ENCODE results near the gene EXT2. TPM values are rescaled to one million over a fixed set of nuclear protein-coding genes. Genes with fewer than 3 reads are reported as not detected.

The EXT2 gene
- total RNA-seq, 1 donor from 2014 or later, result 140 TPM

DNA sequence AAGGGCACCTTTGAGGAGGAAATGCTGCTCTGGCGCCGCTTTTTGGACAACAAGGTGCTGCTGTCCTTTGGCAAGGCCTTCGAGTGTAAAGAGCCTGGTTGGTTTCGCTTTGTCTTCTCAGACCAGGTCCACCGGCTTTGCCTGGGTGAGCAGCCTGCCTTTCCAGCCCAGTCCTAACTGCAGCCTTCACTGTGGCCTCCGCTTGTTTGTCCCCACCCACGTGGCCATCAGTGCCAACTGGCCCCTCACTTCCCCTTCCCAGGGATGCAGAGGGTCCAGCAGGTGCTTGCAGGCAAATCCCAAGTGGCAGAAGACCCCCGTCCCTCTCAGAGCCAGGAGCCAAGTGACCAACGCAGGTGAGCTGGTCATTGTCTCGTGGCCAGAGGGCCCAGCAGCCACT is 12.0 kb upstream of the EXT2 start:
- TF ChIP-seq, protein P1, sequence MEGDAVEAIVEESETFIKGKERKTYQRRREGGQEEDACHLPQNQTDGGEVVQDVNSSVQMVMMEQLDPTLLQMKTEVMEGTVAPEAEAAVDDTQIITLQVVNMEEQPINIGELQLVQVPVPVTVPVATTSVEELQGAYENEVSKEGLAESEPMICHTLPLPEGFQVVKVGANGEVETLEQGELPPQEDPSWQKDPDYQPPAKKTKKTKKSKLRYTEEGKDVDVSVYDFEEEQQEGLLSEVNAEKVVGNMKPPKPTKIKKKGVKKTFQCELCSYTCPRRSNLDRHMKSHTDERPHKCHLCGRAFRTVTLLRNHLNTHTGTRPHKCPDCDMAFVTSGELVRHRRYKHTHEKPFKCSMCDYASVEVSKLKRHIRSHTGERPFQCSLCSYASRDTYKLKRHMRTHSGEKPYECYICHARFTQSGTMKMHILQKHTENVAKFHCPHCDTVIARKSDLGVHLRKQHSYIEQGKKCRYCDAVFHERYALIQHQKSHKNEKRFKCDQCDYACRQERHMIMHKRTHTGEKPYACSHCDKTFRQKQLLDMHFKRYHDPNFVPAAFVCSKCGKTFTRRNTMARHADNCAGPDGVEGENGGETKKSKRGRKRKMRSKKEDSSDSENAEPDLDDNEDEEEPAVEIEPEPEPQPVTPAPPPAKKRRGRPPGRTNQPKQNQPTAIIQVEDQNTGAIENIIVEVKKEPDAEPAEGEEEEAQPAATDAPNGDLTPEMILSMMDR (conservative IDR thresholded peaks at IDR 0.05; ENCODE audit: low read depth, low read length), result no peak
- DNase-seq (ENCODE audit: low read depth), result no peak
- H3K4me3 ChIP-seq (ENCODE audit: low read depth, low read length), result no peak overlapping the region

DNA sequence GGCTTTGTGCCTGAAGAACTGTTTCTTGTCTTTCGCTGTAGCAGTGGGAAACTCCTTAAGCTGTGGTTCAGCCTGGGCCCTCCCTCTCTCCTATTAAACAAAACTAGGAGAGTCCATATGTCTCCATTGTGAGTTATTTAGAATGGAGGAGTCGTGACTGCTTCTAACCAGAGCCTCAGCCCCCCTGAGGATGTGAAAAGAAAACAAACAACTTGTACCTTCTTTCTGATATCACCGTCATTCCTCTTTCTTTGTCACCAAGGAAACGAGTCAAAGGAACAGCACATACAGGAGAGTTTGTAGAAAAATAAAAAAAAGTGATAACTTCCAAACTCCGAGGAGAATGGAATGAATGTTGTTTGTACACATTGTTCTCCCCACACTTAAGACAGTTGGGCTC is 11.6 kb upstream of the EXT2 start:
- no peak for DNase-seq (ENCODE audit: low read depth)
- no peak overlapping the region for H3K4me3 ChIP-seq (ENCODE audit: low read depth, low read length)
- TF ChIP-seq, protein P1 (conservative IDR thresholded peaks at IDR 0.05; ENCODE audit: low read depth, low read length), result no peak

DNA sequence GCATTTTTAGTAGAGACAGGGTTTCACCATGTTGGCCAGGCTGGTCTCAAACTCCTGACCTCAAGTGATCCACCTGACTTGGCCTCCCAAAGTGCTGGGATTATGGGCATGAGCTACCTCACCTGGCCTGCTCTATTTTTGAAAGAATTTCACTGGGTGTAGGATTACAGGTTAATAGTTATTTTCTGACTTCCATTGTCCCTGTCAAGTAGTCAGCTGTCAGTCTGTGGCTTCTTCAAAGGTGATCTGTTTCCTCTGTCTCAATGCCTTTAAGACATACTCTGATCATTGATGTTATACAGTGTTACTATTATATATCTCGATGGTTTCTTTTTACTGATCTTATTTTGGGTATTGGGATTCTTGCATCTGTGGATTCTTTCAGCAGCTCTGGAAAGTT is 10.1 kb upstream of the EXT2 start:
- H3K4me3 ChIP-seq (ENCODE audit: low read depth, low read length), result no peak overlapping the region
- TF ChIP-seq, protein P1 (conservative IDR thresholded peaks at IDR 0.05; ENCODE audit: low read depth, low read length), result no peak
- DNase-seq (ENCODE audit: low read depth), result no peak

DNA sequence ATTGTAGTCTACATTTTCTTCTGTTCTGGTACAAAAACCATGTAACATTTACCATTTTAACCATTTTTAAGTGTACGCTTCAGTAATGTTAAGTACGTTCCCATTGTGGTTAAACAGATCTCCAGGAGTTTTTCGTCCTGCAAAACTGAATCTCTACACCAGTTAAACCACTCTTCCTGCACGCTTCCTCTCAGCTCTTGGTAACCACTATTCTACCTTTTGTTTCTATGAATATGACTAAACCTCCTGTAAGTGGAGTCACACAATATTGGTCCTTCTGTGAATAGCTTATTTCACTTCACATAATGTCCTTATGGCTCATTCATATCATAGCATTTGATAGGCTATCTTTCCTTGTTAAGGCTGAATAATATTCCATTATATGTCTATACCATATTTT is 7.1 kb upstream of the EXT2 start:
- TF ChIP-seq, protein P1 (conservative IDR thresholded peaks at IDR 0.05; ENCODE audit: low read depth, low read length), result no peak
- no peak for DNase-seq (ENCODE audit: low read depth)
- H3K4me3 ChIP-seq (ENCODE audit: low read depth, low read length), result no peak overlapping the region

DNA sequence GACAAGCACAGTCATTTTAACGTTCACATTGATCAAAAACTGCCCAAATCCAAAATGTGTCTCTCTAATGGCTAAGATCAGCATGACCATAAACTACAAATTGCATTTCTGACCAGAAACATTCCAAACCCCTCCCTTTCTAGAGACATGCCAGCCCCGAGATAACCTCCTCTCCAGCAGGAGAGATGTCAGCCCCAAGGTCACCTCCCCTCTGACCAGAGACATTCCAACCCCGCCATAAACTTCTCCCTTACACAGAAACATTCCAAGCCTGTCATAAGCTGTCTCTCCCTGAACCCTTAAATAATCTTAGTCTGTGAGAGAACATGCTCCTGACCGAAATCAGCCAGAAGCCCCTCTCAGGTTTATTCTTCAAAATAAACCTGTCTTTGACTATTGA is 6.6 kb upstream of the EXT2 start:
- H3K4me3 ChIP-seq (ENCODE audit: low read depth, low read length), result no peak overlapping the region
- TF ChIP-seq, protein P1 (conservative IDR thresholded peaks at IDR 0.05; ENCODE audit: low read depth, low read length), result no peak
- no peak for DNase-seq (ENCODE audit: low read depth)

DNA sequence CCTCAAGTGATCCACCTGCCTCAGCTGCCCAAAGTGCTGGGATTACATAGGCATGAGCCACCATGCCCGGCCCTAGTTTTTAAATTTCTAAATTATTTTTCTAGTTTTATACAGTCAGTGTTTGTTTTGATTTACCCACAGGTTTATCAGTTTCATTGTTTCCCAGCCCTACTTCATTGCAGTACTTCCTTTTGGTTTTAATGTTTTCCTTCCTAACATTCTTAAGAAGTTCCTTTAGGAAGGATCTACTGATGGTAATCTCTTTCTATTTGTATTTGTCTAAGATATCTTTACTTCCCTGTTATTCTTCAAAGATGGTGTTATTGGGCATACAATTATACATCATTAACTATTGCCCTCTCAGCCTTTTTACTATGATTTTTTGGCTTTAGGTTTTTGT is 4.9 kb upstream of the EXT2 start:
- TF ChIP-seq, protein P1 (conservative IDR thresholded peaks at IDR 0.05; ENCODE audit: low read depth, low read length), result no peak
- DNase-seq (ENCODE audit: low read depth), result no peak
- no peak overlapping the region for H3K4me3 ChIP-seq (ENCODE audit: low read depth, low read length)

DNA sequence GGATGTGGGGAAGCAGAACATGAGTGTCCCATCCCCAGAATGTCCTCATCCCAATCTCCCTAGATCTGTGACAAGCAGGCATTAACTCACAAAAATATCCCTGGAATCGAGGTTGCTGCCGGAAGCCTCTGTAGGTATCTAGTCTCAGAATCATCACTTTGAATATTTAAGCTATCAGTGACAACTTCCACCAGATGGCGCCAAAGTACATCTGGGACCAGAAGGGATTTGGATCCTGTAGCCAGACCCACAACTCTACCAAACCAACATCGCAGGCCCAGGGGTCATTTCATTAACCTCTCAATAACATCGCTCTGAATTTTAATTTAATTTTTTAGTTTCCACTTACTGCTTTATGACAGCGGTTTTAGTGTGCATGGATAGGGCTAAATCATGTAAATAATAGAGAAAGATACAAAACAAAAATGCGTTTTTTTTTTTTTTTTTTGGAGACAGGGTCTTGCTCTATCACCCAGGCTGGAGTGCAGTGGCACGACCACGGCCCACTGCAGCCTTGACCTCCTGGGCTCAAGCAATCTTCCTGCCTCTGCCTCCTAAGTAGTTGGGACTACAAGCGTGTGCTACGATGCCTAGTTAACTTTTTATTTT is 1.1 kb upstream of the EXT2 start:
- no peak overlapping the region for H3K4me3 ChIP-seq (ENCODE audit: low read depth, low read length)
- TF ChIP-seq, protein P1 (conservative IDR thresholded peaks at IDR 0.05; ENCODE audit: low read depth, low read length), result peak; percentile 87
- DNase-seq (ENCODE audit: low read depth), result no peak
